Uterus (tissue), 2 donors: ENCODE results near the gene SHB.

Source experiments
- CTCF ChIP-seq, 4 experiments: fragments of 200-600 bp in 2 of 4; fragments of 450-650 bp in 2 of 4; sonication (generic) in 2 of 4; IDR thresholded peaks; one replicate each; pipeline ENCODE4 v1.5.1; 2016 to 2019; ENCODE audit warnings: antibody characterized with exemption in 4 of 4, mild to moderate bottlenecking in 2 of 4, moderate library complexity in 1 of 4
- POLR2A ChIP-seq, 2 donors: fragments of 450-650 bp; IDR thresholded peaks; one replicate each; pipeline ENCODE4 v1.6.1; 2016; ENCODE audit warnings: antibody characterized with exemption in 2 of 2, mild to moderate bottlenecking in 1 of 2, moderate library complexity in 1 of 2

GRCh38 chr9:37913480-37914153 is 155.4 kb downstream of the SHB start:
- TF ChIP-seq CTCF (IDR thresholded peaks at IDR 0.05) (peak; percentile 94 to 98 (median 96)), POLR2A (IDR thresholded peaks at IDR 0.05) (peak in 1 of 2 donors; percentile 21)
